SK-N-SH treated with all-trans-retinoic acid at 6 μM for 48 hours (cell line): ENCODE data around the gene CLOCK.

ENCODE experiments used
- ATAC-seq: fragments of 200-7000 bp; cut with Tn5 transposase; 3 replicates; pipeline ENCODE4 v1.9.1; 2020; ENCODE audit warnings: mild to moderate bottlenecking, moderate library complexity
- ARNTL ChIP-seq: fragments of 450-650 bp; formaldehyde crosslinking; IDR thresholded peaks from 2 replicates; pipeline ENCODE4 v1.5.0; 2020; ENCODE audit warnings: low read depth, mild to moderate bottlenecking, moderate library complexity, borderline replicate concordance
- ESRRG ChIP-seq: fragments of 250-450 bp; sonication (Bioruptor Pico); IDR thresholded peaks from 2 replicates; pipeline ENCODE4 v1.6.1; 2021; ENCODE audit warnings: mild to moderate bottlenecking
- GLIS3 ChIP-seq: fragments of 250-450 bp; sonication (Bioruptor Pico); IDR thresholded peaks from 2 replicates; pipeline ENCODE4 v1.5.0; 2020; ENCODE audit warnings: mild to moderate bottlenecking, moderate library complexity
- ISL1 ChIP-seq: fragments of 250-450 bp; sonication (Bioruptor Pico); IDR thresholded peaks from 2 replicates; pipeline ENCODE4 v2.1.2; 2022; ENCODE audit warnings: mild to moderate bottlenecking, moderate library complexity
- OSR1 ChIP-seq: fragments of 250-450 bp; sonication (Bioruptor Pico); IDR thresholded peaks from 2 replicates; pipeline ENCODE4 v1.8.0; 2022; ENCODE audit warnings: moderate library complexity, mild to moderate bottlenecking, inconsistent platforms
- RARB ChIP-seq: fragments of 250-450 bp; sonication (Bioruptor Pico); IDR thresholded peaks from 2 replicates; pipeline ENCODE4 v1.8.0; 2021; ENCODE audit warnings: mild to moderate bottlenecking, moderate library complexity
- SNAI2 ChIP-seq: fragments of 250-450 bp; sonication (Bioruptor Pico); IDR thresholded peaks from 2 replicates; pipeline ENCODE4 v1.5.0; 2020; ENCODE audit warnings: mild to moderate bottlenecking, moderate library complexity
- TCF4 ChIP-seq: fragments of 250-450 bp; sonication (Bioruptor Pico); IDR thresholded peaks from 2 replicates; pipeline ENCODE4 v1.8.0; 2021; ENCODE audit warnings: mild to moderate bottlenecking, moderate library complexity, borderline replicate concordance
- ZC3H10 ChIP-seq: fragments of 250-450 bp; sonication (Bioruptor Pico); IDR thresholded peaks from 2 replicates; pipeline ENCODE4 v1.5.1; 2021; ENCODE audit warnings: mild to moderate bottlenecking, moderate library complexity
- ZFP3 ChIP-seq: fragments of 250-450 bp; sonication (Bioruptor Pico); IDR thresholded peaks from 2 replicates; pipeline ENCODE4 v1.5.0; 2020; ENCODE audit warnings: mild to moderate bottlenecking, moderate library complexity
- ZNF70 ChIP-seq: fragments of 450-650 bp; formaldehyde crosslinking; IDR thresholded peaks from 2 replicates; pipeline ENCODE4 v1.5.0; 2020; ENCODE audit warnings: mild to moderate bottlenecking, moderate library complexity
- TF ChIP-seq, protein P1 (sequence below): fragments of 250-450 bp; sonication (Bioruptor Pico); IDR thresholded peaks from 2 replicates; pipeline ENCODE4 v1.8.0; 2021; ENCODE audit warnings: low read depth, mild to moderate bottlenecking, moderate library complexity, borderline replicate concordance
- TF ChIP-seq, protein P2 (sequence below): fragments of 250-450 bp; sonication (Bioruptor Pico); IDR thresholded peaks from 2 replicates; pipeline ENCODE4 v1.8.0; 2020; ENCODE audit warnings: mild to moderate bottlenecking, moderate library complexity, borderline replicate concordance
- TF ChIP-seq, protein P3 (sequence below): fragments of 250-450 bp; sonication (Bioruptor Pico); IDR thresholded peaks from 2 replicates; pipeline ENCODE4 v1.5.1; 2020; ENCODE audit warnings: low read depth, mild to moderate bottlenecking, moderate library complexity

CLOCK gene

DNA sequence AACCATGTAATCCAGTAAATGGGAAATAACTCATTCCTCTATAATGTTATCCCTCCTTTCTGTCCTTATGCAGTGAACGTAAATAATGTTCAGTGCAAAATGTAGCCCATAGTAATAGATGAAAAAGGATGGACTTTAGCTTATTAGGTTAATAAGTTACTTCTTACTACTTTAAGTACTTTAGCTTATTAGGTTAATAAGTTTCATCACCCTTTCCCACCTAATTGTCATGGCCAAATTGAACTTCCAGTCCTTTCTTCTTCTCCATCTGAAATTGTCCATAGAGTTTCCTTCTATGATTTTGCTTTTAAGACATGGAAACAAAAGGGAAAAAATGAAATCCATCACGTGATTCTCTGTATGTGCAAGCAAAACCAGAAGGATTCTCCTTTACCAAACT, 166.1 kb downstream of the CLOCK start (continued):
- TF ChIP-seq, protein P1, sequence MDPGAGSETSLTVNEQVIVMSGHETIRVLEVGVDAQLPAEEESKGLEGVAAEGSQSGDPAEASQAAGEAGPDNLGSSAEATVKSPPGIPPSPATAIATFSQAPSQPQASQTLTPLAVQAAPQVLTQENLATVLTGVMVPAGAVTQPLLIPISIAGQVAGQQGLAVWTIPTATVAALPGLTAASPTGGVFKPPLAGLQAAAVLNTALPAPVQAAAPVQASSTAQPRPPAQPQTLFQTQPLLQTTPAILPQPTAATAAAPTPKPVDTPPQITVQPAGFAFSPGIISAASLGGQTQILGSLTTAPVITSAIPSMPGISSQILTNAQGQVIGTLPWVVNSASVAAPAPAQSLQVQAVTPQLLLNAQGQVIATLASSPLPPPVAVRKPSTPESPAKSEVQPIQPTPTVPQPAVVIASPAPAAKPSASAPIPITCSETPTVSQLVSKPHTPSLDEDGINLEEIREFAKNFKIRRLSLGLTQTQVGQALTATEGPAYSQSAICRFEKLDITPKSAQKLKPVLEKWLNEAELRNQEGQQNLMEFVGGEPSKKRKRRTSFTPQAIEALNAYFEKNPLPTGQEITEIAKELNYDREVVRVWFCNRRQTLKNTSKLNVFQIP (CRISPR knock-in tag), result no peak
- TF ChIP-seq ESRRG, result no peak

DNA sequence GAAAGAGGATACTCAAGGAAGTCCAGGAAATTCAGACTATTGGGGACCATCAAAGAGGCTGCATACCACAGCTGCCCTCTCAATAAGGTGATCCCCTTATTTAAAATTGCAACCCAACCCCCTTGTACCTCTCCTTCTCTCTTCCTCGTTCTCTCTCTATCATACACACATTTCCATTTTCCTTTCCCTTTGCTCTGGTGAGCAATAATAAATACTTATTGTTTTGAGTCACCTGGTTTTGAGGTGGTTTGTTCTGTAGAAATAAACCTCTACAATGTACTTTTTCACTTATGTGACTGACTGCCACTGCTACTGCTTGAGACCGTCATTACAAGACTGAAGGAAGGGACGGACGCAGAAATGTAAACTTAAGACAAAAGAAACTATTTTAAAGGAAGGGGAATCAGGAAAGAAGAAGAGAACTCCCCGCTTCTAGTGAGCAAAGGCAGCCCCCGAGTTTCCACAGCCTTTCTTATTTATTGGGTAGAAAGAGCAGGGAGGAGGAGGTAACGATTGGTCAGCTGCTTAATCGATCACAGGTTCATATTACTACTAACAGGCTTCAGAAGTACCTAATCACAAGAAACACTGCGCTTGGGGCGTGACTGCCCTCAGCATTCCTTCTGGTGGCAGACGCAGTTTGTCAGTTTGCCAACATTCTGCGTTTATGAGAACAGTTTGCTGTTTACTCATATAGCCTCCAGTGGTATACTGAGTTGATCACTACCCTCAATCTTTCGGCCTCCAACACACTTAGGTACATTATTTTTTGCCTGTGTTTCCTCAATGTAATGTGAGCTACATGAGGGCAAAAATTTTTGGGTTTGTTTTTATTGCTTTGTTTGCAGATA, 167.9 kb downstream of the CLOCK start:
- ATAC-seq, result no peak
- TF ChIP-seq OSR1 (CRISPR knock-in tag), result no peak
- TF ChIP-seq ZFP3 (CRISPR knock-in tag), result no peak
- no peak for TF ChIP-seq ISL1 (CRISPR knock-in tag)
- no peak for TF ChIP-seq TCF4 (CRISPR knock-in tag)
- no peak for TF ChIP-seq ARNTL
- no peak for TF ChIP-seq ZNF70 (CRISPR knock-in tag)
- no peak for TF ChIP-seq ZC3H10 (CRISPR knock-in tag)
- TF ChIP-seq SNAI2, result no peak
- no peak for TF ChIP-seq RARB (CRISPR knock-in tag)
- TF ChIP-seq ESRRG, result no peak
- no peak for TF ChIP-seq GLIS3 (CRISPR knock-in tag)
- TF ChIP-seq, protein P2, sequence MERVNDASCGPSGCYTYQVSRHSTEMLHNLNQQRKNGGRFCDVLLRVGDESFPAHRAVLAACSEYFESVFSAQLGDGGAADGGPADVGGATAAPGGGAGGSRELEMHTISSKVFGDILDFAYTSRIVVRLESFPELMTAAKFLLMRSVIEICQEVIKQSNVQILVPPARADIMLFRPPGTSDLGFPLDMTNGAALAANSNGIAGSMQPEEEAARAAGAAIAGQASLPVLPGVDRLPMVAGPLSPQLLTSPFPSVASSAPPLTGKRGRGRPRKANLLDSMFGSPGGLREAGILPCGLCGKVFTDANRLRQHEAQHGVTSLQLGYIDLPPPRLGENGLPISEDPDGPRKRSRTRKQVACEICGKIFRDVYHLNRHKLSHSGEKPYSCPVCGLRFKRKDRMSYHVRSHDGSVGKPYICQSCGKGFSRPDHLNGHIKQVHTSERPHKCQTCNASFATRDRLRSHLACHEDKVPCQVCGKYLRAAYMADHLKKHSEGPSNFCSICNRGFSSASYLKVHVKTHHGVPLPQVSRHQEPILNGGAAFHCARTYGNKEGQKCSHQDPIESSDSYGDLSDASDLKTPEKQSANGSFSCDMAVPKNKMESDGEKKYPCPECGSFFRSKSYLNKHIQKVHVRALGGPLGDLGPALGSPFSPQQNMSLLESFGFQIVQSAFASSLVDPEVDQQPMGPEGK (CRISPR knock-in tag), result no peak
- TF ChIP-seq, protein P3, sequence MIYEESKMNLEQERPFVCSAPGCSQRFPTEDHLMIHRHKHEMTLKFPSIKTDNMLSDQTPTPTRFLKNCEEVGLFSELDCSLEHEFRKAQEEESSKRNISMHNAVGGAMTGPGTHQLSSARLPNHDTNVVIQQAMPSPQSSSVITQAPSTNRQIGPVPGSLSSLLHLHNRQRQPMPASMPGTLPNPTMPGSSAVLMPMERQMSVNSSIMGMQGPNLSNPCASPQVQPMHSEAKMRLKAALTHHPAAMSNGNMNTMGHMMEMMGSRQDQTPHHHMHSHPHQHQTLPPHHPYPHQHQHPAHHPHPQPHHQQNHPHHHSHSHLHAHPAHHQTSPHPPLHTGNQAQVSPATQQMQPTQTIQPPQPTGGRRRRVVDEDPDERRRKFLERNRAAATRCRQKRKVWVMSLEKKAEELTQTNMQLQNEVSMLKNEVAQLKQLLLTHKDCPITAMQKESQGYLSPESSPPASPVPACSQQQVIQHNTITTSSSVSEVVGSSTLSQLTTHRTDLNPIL (CRISPR knock-in tag), result no peak
